MM.1S (cell line): Measurements from ENCODE around the gene VTA1.

Source experiments
- EZH2 ChIP-seq: fragments of 300-600 bp; sonication (generic); optimal IDR thresholded peaks from 2 replicates; pipeline ENCODE3; 2017; ENCODE audit warnings: low read depth, mild to moderate bottlenecking, antibody characterized with exemption, low read length, mixed read lengths
- EZH2phosphoT487 ChIP-seq: fragments of 300-600 bp; sonication (generic); IDR thresholded peaks from 2 replicates; pipeline ENCODE4 v1.6.1; 2018; ENCODE audit warnings: antibody characterized with exemption, low read length
- TF ChIP-seq, protein P1 (sequence below): fragments of 300-600 bp; sonication (generic); IDR thresholded peaks from 2 replicates; pipeline ENCODE4 v1.5.1; 2016; ENCODE audit warnings: antibody characterized with exemption, low read length, mixed read lengths

DNA sequence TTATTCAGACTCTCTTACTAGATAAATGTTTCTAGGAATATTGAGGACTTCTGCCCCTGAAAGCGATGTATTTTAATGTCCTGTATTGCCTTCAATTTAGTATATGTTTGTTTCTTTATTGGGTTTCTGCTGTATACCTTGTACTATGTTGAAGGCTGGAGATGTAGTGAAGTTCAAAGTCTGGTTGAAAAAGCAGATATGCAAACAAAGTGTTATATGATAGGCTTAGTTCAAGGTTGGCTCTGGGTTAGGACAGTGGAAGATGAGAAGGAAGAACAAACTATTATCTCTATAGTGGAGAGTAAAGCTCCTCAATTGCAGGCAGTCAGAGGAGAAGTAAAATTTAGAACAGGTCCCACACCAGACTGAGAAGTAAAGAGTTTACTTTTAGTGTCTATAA, 118.4 kb downstream of the VTA1 start:
- TF ChIP-seq, protein P1, sequence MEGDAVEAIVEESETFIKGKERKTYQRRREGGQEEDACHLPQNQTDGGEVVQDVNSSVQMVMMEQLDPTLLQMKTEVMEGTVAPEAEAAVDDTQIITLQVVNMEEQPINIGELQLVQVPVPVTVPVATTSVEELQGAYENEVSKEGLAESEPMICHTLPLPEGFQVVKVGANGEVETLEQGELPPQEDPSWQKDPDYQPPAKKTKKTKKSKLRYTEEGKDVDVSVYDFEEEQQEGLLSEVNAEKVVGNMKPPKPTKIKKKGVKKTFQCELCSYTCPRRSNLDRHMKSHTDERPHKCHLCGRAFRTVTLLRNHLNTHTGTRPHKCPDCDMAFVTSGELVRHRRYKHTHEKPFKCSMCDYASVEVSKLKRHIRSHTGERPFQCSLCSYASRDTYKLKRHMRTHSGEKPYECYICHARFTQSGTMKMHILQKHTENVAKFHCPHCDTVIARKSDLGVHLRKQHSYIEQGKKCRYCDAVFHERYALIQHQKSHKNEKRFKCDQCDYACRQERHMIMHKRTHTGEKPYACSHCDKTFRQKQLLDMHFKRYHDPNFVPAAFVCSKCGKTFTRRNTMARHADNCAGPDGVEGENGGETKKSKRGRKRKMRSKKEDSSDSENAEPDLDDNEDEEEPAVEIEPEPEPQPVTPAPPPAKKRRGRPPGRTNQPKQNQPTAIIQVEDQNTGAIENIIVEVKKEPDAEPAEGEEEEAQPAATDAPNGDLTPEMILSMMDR: no peak
- TF ChIP-seq EZH2: no peak
- no peak for TF ChIP-seq EZH2phosphoT487
